ENCODE results near the gene SCNN1G.
"Not testable (repeated sequence)": the region's sequence is repeated elsewhere in the genome, so short reads cannot be mapped to it uniquely, and the experiment has no call there.

Gene SCNN1G

GRCh38 chr16:23249830-23250229 lies 67.3 kb downstream of the SCNN1G start:
- H3K4me3 ChIP-seq (replicated peaks; ENCODE audit: low read depth, low read length), result no peak overlapping the region
- DNase-seq (ENCODE audit: extremely low read depth, low read depth), result no peak
- no peak for TF ChIP-seq CTCF (IDR thresholded peaks at IDR 0.05; ENCODE audit: low read depth, low read length, missing control alignments)

GRCh38 chr16:23252310-23252709 lies 69.8 kb downstream of the SCNN1G start:
- no peak for DNase-seq (ENCODE audit: extremely low read depth, low read depth)
- no peak overlapping the region for H3K4me3 ChIP-seq (replicated peaks; ENCODE audit: low read depth, low read length)
- no peak for TF ChIP-seq CTCF (IDR thresholded peaks at IDR 0.05; ENCODE audit: low read depth, low read length, missing control alignments)

- DNase-seq (ENCODE audit: extremely low read depth, low read depth); H3K4me3 ChIP-seq (replicated peaks; ENCODE audit: low read depth, low read length): not testable (repeated sequence)
Measured at GRCh38 chr16:23253650-23254049, 71.1 kb downstream of the SCNN1G start.

- DNase-seq (ENCODE audit: extremely low read depth, low read depth), result no peak
- H3K4me3 ChIP-seq (replicated peaks; ENCODE audit: low read depth, low read length), result no peak overlapping the region
- TF ChIP-seq CTCF (IDR thresholded peaks at IDR 0.05; ENCODE audit: low read depth, low read length, missing control alignments), result no peak
Measured at GRCh38 chr16:23254338-23254737, 71.8 kb downstream of the SCNN1G start.

GRCh38 chr16:23255000-23255399 lies 72.5 kb downstream of the SCNN1G start:
- H3K4me3 ChIP-seq (replicated peaks; ENCODE audit: low read depth, low read length), result no peak overlapping the region
- TF ChIP-seq CTCF (IDR thresholded peaks at IDR 0.05; ENCODE audit: low read depth, low read length, missing control alignments), result no peak
- no peak for DNase-seq (ENCODE audit: extremely low read depth, low read depth)

- H3K4me3 ChIP-seq (replicated peaks; ENCODE audit: low read depth, low read length), result no peak overlapping the region
- DNase-seq (ENCODE audit: extremely low read depth, low read depth), result no peak
- no peak for TF ChIP-seq CTCF (IDR thresholded peaks at IDR 0.05; ENCODE audit: low read depth, low read length, missing control alignments)
Measured at GRCh38 chr16:23256440-23256839, 73.9 kb downstream of the SCNN1G start.

- no peak for DNase-seq (ENCODE audit: extremely low read depth, low read depth)
- TF ChIP-seq CTCF (IDR thresholded peaks at IDR 0.05; ENCODE audit: low read depth, low read length, missing control alignments), result no peak
- H3K4me3 ChIP-seq (replicated peaks; ENCODE audit: low read depth, low read length), result no peak overlapping the region
Measured at GRCh38 chr16:23257682-23258081, 75.1 kb downstream of the SCNN1G start.
